Measurements from ENCODE around the gene PPP1R9B. TPM values are rescaled to one million over a fixed set of nuclear protein-coding genes. Genes with fewer than 3 reads are reported as not detected.

Gene PPP1R9B
- total RNA-seq, 1 donor from 2014 or later, result 176 TPM

- TF ChIP-seq, protein P1, sequence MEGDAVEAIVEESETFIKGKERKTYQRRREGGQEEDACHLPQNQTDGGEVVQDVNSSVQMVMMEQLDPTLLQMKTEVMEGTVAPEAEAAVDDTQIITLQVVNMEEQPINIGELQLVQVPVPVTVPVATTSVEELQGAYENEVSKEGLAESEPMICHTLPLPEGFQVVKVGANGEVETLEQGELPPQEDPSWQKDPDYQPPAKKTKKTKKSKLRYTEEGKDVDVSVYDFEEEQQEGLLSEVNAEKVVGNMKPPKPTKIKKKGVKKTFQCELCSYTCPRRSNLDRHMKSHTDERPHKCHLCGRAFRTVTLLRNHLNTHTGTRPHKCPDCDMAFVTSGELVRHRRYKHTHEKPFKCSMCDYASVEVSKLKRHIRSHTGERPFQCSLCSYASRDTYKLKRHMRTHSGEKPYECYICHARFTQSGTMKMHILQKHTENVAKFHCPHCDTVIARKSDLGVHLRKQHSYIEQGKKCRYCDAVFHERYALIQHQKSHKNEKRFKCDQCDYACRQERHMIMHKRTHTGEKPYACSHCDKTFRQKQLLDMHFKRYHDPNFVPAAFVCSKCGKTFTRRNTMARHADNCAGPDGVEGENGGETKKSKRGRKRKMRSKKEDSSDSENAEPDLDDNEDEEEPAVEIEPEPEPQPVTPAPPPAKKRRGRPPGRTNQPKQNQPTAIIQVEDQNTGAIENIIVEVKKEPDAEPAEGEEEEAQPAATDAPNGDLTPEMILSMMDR (IDR thresholded peaks at IDR 0.05), result no peak
- Mint-ChIP-seq H3K4me1 (ENCODE audit: unreplicated experiment) (peaks cover 58% of the 10 kb centered on the region), H3K27ac (ENCODE audit: unreplicated experiment) (no peak overlapping the region), H3K27me3 (ENCODE audit: unreplicated experiment) (no peaks in the 10 kb centered on the region), H3K9me3 (ENCODE audit: unreplicated experiment) (no peaks in the 10 kb centered on the region), H3K4me3 (ENCODE audit: unreplicated experiment) (peak overlapping the region; percentile 96), H3K36me3 (ENCODE audit: unreplicated experiment) (peaks cover 16% of the 10 kb centered on the region)
- DNase-seq (ENCODE audit: extremely low spot score, unreplicated experiment), result no peak
Measured at GRCh38 chr17:50096758-50097157, 53.7 kb downstream of the PPP1R9B start.

DNA sequence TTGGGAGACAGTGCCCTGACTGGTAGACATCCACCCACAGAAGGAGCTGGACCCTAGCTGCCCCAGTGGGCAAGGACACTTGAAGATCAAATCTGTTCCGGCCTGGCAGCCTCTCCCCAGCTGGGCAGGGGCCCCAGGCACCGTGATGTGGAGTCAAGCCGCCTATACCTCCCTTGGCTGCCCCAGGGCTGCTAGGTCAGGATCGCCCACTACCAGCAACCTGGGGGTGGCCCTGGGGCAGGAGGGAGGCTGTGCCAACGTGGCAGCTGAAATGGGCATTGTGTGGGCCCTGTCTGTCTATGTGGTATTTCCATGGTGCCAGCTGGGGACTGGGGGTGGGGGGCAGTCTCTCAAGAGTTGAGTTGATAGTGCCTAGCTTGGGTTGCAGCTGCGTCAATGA, 54.4 kb downstream of the PPP1R9B start:
- DNase-seq (ENCODE audit: extremely low spot score, unreplicated experiment), result no peak
- no peaks in the 10 kb centered on the region for H3K9me3 Mint-ChIP-seq (ENCODE audit: unreplicated experiment)
- peaks cover 16% of the 10 kb centered on the region for H3K36me3 Mint-ChIP-seq (ENCODE audit: unreplicated experiment)
- peaks cover 52% of the 10 kb centered on the region for H3K4me1 Mint-ChIP-seq (ENCODE audit: unreplicated experiment)
- TF ChIP-seq, protein P1 (IDR thresholded peaks at IDR 0.05), result no peak
- no peaks in the 10 kb centered on the region for H3K27me3 Mint-ChIP-seq (ENCODE audit: unreplicated experiment)
- H3K4me3 Mint-ChIP-seq (ENCODE audit: unreplicated experiment), result peak overlapping the region; percentile 96
- peak overlapping the region; percentile 89 for H3K27ac Mint-ChIP-seq (ENCODE audit: unreplicated experiment)

- peaks cover 47% of the 10 kb centered on the region for H3K4me1 Mint-ChIP-seq (ENCODE audit: unreplicated experiment)
- peak overlapping the region; percentile 89 for H3K27ac Mint-ChIP-seq (ENCODE audit: unreplicated experiment)
- TF ChIP-seq, protein P1 (IDR thresholded peaks at IDR 0.05), result no peak
- no peak for DNase-seq (ENCODE audit: extremely low spot score, unreplicated experiment)
- peaks cover 20% of the 10 kb centered on the region for H3K36me3 Mint-ChIP-seq (ENCODE audit: unreplicated experiment)
- H3K4me3 Mint-ChIP-seq (ENCODE audit: unreplicated experiment), result peak overlapping the region; percentile 96
- no peaks in the 10 kb centered on the region for H3K9me3 Mint-ChIP-seq (ENCODE audit: unreplicated experiment)
- H3K27me3 Mint-ChIP-seq (ENCODE audit: unreplicated experiment), result no peaks in the 10 kb centered on the region
Measured at GRCh38 chr17:50095626-50096037, 54.8 kb downstream of the PPP1R9B start.

- H3K36me3 Mint-ChIP-seq (ENCODE audit: unreplicated experiment), result peaks cover 22% of the 10 kb centered on the region
- TF ChIP-seq, protein P1 (IDR thresholded peaks at IDR 0.05), result no peak
- peak within 1 kb of the TSS; percentile 96 for H3K4me3 Mint-ChIP-seq (ENCODE audit: unreplicated experiment)
- peak; percentile 98 for DNase-seq (ENCODE audit: extremely low spot score, unreplicated experiment)
- H3K4me1 Mint-ChIP-seq (ENCODE audit: unreplicated experiment), result peaks cover 41% of the 10 kb centered on the region
- H3K9me3 Mint-ChIP-seq (ENCODE audit: unreplicated experiment), result no peaks in the 10 kb centered on the region
- H3K27me3 Mint-ChIP-seq (ENCODE audit: unreplicated experiment), result no peaks in the 10 kb centered on the region
- peak within 1 kb of the TSS; percentile 89 for H3K27ac Mint-ChIP-seq (ENCODE audit: unreplicated experiment)
Measured at GRCh38 chr17:50094753-50095619, 55.5 kb downstream of the PPP1R9B start, which contains the start of gene PDK2. Gene PDK2 (plus strand): TSS chr17:50095351. CDS start chr17:50095436, 85 bp downstream.

DNA sequence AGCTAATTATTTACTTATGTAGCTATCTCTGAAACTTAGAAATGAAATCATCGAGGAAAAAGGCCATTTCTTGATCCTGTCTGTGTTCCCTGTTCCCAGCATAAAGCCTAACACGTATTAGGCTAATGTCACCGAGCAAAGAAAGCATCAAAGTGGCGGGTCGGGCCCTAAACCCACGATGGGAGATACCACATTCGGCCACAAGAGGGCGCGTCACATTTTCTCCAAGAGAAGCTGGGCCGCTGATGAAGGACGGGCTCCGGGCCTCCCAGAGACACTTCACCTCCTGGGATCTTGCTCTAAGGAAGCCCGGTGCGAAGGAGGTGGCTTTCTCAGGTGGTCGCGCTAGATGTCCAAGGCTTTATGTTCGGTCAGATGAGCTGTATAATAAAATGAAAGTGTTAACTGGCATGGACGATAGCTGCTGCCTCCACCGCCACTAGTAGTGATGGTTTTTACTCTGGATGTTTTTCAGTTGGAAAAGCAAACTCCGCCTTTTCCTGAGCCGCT, 56.2 kb downstream of the PPP1R9B start:
- peak; percentile 95 for DNase-seq (ENCODE audit: extremely low spot score, unreplicated experiment)

More for the DNA sequence above, 56.2 kb downstream of the PPP1R9B start:
- peaks cover 37% of the 10 kb centered on the region for H3K4me1 Mint-ChIP-seq (ENCODE audit: unreplicated experiment)
- TF ChIP-seq, protein P1 (IDR thresholded peaks at IDR 0.05), result peak; percentile 93
- peaks cover 21% of the 10 kb centered on the region for H3K36me3 Mint-ChIP-seq (ENCODE audit: unreplicated experiment)
- H3K27me3 Mint-ChIP-seq (ENCODE audit: unreplicated experiment), result no peaks in the 10 kb centered on the region
- peak overlapping the region; percentile 89 for H3K27ac Mint-ChIP-seq (ENCODE audit: unreplicated experiment)
- H3K9me3 Mint-ChIP-seq (ENCODE audit: unreplicated experiment), result no peaks in the 10 kb centered on the region
- peak overlapping the region; percentile 96 for H3K4me3 Mint-ChIP-seq (ENCODE audit: unreplicated experiment)

Data from osteocyte (in vitro differentiated cells).